HG03039 (cell line): ENCODE results near the gene MAGEE2.
A peak's percentile ranks its signal among the peaks of the same experiment; 100 is the strongest.
"Not testable (repeated sequence)": the region's sequence is repeated elsewhere in the genome, so short reads cannot be mapped to it uniquely, and the experiment has no call there.

Experiments used
- ATAC-seq: cut with Tn5 transposase; IDR thresholded peaks from one replicate; pipeline ENCODE4 v1.9.1; 2021; ENCODE audit warnings: mild to moderate bottlenecking, moderate library complexity; ENCODE audit not compliant: unreplicated experiment

The MAGEE2 gene, protein sequence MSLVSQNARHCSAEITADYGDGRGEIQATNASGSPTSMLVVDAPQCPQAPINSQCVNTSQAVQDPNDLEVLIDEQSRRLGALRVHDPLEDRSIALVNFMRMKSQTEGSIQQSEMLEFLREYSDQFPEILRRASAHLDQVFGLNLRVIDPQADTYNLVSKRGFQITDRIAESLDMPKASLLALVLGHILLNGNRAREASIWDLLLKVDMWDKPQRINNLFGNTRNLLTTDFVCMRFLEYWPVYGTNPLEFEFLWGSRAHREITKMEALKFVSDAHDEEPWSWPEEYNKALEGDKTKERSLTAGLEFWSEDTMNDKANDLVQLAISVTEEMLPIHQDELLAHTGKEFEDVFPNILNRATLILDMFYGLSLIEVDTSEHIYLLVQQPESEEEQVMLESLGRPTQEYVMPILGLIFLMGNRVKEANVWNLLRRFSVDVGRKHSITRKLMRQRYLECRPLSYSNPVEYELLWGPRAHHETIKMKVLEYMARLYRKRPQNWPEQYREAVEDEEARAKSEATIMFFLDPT

DNA sequence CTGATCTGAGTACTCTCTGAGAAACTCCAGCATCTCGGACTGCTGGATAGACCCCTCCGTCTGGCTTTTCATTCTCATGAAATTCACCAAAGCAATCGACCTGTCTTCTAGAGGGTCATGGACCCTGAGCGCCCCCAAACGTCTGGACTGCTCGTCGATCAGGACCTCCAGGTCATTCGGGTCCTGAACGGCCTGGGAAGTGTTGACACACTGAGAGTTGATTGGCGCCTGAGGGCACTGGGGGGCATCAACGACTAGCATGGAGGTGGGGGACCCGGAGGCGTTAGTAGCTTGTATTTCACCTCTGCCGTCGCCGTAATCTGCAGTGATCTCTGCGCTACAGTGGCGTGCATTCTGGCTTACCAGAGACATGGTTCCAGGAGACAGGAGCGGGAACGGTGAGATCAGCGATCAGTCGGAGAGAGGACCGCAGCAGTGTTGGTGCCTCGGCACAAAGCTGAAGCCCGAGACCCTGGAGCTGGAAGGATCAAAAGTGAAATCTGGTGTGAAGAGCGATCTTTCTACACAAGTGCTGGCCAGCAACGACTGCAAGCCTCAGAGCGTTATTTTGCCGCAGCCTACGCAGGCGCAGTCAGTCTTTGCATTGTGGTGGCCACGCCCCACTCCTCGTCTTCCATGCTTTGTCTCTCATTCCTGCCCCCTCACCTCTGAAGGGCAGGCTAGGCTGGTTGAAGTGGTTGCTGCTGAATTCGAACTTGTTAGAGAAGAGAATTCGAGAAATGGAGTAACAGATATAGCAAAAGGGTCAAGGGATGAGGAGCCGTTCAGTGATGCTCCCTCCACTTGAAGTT lies at the start of gene MAGEE2:
MAGEE2 (minus strand) TSS at position 575 of the 812 bp plus-strand sequence; CDS start at position 372, 203 bp downstream.
- ATAC-seq = no peak

- no peak for ATAC-seq
Observed at GRCh38 chrX:75786290-75786689, 1.2 kb upstream of the MAGEE2 start.

DNA sequence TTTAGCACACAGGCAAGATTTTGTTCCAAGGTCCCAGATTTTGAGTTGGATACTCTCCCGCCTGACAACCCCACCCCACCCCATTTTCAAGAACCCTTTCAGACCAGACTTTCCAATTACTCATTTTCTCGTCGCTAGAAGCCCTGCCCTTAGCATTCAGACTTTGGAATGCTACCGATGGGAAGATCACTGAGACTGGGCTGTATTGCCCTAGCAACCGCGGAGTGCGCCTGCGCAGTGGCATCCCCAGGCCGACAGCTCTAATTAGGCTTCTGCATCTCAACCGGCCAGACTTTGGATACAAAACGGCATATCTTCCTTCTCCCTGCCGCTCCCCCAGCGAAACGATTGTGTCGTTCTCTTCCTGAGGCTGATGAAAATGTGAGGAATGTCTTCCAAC lies 3.4 kb downstream of the MAGEE2 start:
- no peak for ATAC-seq

DNA sequence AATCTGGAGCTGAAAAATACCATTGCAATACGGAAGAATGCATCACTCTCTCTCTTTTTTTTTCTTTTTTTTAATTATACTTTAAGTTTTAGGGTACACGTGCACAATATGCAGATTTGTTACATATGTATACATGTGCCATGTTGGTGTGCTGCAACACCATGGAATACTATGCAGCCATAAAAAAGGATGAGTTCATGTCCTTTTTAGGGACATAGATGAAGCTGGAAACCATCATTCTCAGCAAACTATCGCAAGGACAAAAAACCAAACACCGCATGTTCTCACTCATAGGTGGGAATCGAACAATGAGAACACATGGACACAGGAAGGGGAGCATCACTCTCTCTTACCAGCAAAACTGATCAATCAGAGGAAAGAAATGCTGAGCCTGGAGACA lies 17.0 kb downstream of the MAGEE2 start:
- not testable (repeated sequence) for ATAC-seq

- ATAC-seq = no peak
Observed at GRCh38 chrX:75748431-75748830, 36.6 kb downstream of the MAGEE2 start.

DNA sequence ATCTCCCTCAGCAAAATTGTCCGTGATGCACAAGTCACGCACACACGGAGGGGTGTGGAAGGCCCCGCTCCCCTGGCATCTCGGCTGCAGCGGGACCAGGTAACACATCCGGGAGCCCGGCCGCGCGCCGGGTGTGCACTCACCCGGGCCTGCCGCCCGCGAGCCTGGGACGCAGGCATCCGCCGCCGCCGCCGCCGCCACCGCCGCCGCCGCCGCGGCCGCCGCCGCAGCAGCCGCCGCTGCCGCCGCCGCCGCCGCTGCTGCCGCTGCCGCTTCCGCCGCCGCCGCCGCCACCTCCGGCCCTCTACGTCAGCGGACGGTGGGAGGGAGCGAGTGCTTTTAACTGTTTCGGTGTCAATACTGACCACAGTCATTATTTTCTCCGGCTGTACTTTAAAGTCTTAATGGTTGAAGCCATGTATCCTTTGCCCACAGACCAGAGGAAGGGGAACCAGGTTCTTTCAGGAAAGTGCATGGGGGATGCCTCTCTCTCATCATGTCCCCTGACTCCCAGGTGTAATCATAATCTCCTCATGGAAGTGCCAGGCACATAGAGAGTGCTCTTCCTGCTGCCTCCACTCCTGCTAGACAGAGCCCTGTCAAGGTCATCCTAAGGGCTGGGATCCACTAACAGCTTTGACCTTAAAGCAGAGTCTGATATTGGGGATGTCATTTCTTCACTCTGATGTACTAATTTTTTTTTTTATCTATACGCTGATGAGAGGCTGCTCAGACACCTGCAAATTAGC lies 38.0 kb downstream of the MAGEE2 start:
- ATAC-seq = peak; percentile 80
